Gastrocnemius medialis (tissue), 4 donors: ENCODE measurements around the gene TAPBP.

ENCODE experiments used
- POLR2A ChIP-seq, 2 donors: fragments of 450-650 bp; IDR thresholded peaks; one replicate each; pipeline ENCODE4 v1.6.1; 2017; ENCODE audit warnings: antibody characterized with exemption in 2 of 2, mild to moderate bottlenecking in 2 of 2, moderate library complexity in 2 of 2
- TF ChIP-seq, protein P1 (sequence below), 5 experiments: fragments of 450-650 bp in 3 of 5; fragments of 200-600 bp in 2 of 5; sonication (generic) in 2 of 5; IDR thresholded peaks in 4 of 5; conservative IDR thresholded peaks in 1 of 5; 1 replicate in 4 of 5; 2 replicates in 1 of 5; pipeline ENCODE4 v1.5.1; 2016 to 2019; ENCODE audit warnings: antibody characterized with exemption in 5 of 5, mild to moderate bottlenecking in 3 of 5, moderate library complexity in 3 of 5

DNA sequence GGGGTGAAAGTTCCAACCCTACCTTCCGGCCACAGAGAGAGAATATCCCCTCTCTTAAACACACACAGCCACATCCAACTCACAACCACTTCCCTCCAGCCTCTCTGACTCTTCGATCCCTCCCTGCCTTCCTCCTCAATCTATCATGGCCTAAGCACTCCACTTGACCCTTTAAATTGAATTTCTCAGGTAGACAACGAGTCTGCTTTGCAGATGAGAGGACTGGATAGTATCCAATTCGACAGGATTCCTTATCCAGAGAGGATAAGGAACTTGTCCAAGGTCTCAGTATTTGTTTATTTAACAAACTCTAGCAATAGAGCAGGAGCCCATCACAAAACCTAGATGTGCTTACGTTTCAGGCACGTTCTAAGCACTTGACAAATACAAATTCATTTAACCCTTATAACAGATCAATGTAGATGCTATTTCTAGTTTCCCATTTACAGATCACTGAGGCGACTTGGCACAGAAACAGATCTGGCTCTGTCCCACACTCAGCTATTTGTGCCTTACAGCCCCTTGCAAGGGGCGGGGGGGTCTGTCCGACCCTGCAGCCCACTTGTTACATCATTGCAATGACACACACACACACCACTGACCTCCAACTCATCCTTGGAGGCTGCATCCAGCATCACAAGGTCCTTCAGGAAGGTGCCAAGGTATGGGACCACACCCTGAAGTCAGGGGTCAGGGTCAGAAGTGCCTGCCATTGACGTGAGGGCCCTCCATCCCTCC, 19.6 kb downstream of the TAPBP start:
- TF ChIP-seq POLR2A (IDR thresholded peaks at IDR 0.05) = no peak
- TF ChIP-seq, protein P1, sequence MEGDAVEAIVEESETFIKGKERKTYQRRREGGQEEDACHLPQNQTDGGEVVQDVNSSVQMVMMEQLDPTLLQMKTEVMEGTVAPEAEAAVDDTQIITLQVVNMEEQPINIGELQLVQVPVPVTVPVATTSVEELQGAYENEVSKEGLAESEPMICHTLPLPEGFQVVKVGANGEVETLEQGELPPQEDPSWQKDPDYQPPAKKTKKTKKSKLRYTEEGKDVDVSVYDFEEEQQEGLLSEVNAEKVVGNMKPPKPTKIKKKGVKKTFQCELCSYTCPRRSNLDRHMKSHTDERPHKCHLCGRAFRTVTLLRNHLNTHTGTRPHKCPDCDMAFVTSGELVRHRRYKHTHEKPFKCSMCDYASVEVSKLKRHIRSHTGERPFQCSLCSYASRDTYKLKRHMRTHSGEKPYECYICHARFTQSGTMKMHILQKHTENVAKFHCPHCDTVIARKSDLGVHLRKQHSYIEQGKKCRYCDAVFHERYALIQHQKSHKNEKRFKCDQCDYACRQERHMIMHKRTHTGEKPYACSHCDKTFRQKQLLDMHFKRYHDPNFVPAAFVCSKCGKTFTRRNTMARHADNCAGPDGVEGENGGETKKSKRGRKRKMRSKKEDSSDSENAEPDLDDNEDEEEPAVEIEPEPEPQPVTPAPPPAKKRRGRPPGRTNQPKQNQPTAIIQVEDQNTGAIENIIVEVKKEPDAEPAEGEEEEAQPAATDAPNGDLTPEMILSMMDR (IDR thresholded peaks at IDR 0.05 in 4 of 5, conservative IDR thresholded peaks at IDR 0.05 in 1 of 5) = no peak
